ENCODE data around the gene CFDP1.

CFDP1 gene

GRCh38 chr16:75294773-75295459 is 138.4 kb downstream of the CFDP1 start:
- no peak for DNase-seq (ENCODE audit: low read depth)
- H3K4me3 ChIP-seq (ENCODE audit: low read depth, low read length): no peak overlapping the region
- in situ Hi-C loops (cut with HindIII; ENCODE audit: low sequenced_read_pairs): no loop called here
- TF ChIP-seq, protein P1, sequence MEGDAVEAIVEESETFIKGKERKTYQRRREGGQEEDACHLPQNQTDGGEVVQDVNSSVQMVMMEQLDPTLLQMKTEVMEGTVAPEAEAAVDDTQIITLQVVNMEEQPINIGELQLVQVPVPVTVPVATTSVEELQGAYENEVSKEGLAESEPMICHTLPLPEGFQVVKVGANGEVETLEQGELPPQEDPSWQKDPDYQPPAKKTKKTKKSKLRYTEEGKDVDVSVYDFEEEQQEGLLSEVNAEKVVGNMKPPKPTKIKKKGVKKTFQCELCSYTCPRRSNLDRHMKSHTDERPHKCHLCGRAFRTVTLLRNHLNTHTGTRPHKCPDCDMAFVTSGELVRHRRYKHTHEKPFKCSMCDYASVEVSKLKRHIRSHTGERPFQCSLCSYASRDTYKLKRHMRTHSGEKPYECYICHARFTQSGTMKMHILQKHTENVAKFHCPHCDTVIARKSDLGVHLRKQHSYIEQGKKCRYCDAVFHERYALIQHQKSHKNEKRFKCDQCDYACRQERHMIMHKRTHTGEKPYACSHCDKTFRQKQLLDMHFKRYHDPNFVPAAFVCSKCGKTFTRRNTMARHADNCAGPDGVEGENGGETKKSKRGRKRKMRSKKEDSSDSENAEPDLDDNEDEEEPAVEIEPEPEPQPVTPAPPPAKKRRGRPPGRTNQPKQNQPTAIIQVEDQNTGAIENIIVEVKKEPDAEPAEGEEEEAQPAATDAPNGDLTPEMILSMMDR (IDR thresholded peaks at IDR 0.05; ENCODE audit: low read depth, low read length, missing control alignments): no peak

DNA sequence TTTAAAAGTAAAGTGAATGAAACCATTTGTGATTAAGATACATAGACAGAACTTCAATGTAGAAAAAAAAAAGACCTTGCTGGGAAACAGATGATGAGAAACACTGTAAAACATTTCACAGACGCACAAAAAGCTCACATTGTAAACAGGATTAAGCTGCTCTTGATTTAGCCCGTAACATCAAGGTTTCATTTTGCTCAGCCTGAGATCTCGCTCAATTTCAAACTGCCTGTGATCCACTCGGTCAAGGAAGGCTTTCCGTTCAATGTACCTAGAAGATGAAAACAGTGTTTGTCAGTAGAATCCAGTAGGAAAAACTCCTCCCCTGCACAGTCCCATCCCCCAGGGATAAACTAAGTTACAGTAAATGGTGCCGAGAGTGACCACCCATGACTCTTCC is 139.5 kb downstream of the CFDP1 start:
- TF ChIP-seq, protein P1 (IDR thresholded peaks at IDR 0.05; ENCODE audit: low read depth, low read length, missing control alignments): no peak
- H3K4me3 ChIP-seq (ENCODE audit: low read depth, low read length): no peak overlapping the region
- no peak for DNase-seq (ENCODE audit: low read depth)
- in situ Hi-C loops (cut with HindIII; ENCODE audit: low sequenced_read_pairs): no loop called here

GRCh38 chr16:75293173-75293572 is 140.1 kb downstream of the CFDP1 start:
- H3K4me3 ChIP-seq (ENCODE audit: low read depth, low read length): no peak overlapping the region
- DNase-seq (ENCODE audit: low read depth): no peak
- in situ Hi-C loops (cut with HindIII; ENCODE audit: low sequenced_read_pairs): no loop called here
- TF ChIP-seq, protein P1 (IDR thresholded peaks at IDR 0.05; ENCODE audit: low read depth, low read length, missing control alignments): no peak

- no peak for DNase-seq (ENCODE audit: low read depth)
- TF ChIP-seq, protein P1 (IDR thresholded peaks at IDR 0.05; ENCODE audit: low read depth, low read length, missing control alignments): no peak
- no peak overlapping the region for H3K4me3 ChIP-seq (ENCODE audit: low read depth, low read length)
- in situ Hi-C loops (cut with HindIII; ENCODE audit: low sequenced_read_pairs): no loop called here
Observed at GRCh38 chr16:75292691-75293090, 140.6 kb downstream of the CFDP1 start.

DNA sequence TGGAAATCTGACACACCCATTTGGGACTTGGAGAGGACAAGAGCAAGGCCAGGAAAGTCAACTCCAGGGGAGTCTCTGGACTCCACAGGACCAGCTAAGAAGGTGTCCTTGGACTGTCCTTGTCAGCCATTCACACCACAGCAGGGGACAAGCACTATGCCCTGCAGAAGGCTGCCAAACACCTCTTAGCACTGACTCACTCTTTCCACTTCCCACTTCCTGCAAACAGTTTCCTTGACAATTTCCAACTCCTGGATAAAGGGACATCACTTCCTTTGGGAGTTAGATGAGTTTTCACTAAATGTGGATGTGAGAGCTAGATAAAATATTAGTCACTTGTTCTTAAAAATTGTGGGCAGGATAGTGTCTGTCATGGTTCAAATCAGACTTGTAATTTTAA is 144.1 kb downstream of the CFDP1 start:
- H3K4me3 ChIP-seq (ENCODE audit: low read depth, low read length): no peak overlapping the region
- TF ChIP-seq, protein P1 (IDR thresholded peaks at IDR 0.05; ENCODE audit: low read depth, low read length, missing control alignments): no peak
- DNase-seq (ENCODE audit: low read depth): no peak
- in situ Hi-C loops (cut with HindIII; ENCODE audit: low sequenced_read_pairs): no loop called here

- TF ChIP-seq, protein P1 (IDR thresholded peaks at IDR 0.05; ENCODE audit: low read depth, low read length, missing control alignments): no peak
- no peak for DNase-seq (ENCODE audit: low read depth)
- in situ Hi-C loops (cut with HindIII; ENCODE audit: low sequenced_read_pairs): no loop called here
- no peak overlapping the region for H3K4me3 ChIP-seq (ENCODE audit: low read depth, low read length)
Observed at GRCh38 chr16:75288596-75289120, 144.6 kb downstream of the CFDP1 start.
